HG03108 (cell line): Measurements from ENCODE around the gene TMEM171.

Experiments
- ATAC-seq: cut with Tn5 transposase; IDR thresholded peaks from one replicate; pipeline ENCODE4 v1.9.1; 2021; ENCODE audit warnings: moderate library complexity; ENCODE audit not compliant: unreplicated experiment

TMEM171 gene, protein sequence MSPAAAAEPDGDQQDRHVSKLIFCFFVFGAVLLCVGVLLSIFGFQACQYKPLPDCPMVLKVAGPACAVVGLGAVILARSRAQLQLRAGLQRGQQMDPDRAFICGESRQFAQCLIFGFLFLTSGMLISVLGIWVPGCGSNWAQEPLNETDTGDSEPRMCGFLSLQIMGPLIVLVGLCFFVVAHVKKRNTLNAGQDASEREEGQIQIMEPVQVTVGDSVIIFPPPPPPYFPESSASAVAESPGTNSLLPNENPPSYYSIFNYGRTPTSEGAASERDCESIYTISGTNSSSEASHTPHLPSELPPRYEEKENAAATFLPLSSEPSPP

DNA sequence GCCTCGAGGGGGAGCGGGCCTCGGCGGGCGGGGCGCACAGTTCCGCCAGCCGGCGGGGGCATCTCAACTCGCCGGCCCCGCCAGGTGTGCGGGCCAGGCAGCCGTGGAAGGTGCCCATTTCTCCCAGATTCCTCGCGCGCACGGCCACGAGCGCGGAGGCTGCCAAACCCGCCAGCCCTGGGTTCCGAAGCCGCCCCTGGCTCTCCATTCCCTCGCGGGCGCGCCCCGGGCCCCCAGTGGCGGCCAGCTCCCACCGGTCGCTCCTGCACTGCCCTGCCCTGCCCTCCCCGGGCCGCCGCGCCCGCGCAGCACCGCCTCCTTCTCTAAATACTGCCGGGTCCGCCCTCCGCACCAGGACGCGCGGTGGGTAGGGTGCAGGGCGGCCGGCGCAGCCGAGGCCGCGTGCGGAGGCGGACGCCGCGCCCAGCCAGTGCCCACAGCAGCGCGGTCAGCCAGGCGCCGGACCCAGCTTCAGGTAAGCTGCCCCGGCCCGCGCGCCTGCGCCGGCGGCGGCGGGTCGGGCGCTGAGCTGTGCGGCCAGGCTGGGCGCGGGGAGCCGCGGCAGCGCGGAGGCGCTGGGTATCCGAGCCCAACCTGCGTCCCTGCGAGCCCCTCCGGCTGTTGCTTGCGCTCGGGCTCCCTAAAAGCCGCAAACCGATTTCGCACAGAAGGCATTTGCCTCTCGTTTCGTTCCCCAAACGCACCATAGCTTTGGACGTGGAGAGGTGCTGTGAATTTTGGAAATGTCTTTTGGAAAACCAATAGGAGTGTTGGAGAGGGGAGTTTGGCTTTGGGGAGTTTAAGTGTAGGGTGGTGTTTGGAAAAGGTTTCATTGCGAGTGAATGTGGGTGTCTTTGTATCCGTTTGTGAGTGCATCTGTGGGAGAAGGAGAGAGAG lies at the start of gene TMEM171:
TSS of gene TMEM171 (plus strand) at position 354 of the 897 bp plus-strand sequence. CDS start 2,799 bp downstream, outside the sequence.
- no peak for ATAC-seq

DNA sequence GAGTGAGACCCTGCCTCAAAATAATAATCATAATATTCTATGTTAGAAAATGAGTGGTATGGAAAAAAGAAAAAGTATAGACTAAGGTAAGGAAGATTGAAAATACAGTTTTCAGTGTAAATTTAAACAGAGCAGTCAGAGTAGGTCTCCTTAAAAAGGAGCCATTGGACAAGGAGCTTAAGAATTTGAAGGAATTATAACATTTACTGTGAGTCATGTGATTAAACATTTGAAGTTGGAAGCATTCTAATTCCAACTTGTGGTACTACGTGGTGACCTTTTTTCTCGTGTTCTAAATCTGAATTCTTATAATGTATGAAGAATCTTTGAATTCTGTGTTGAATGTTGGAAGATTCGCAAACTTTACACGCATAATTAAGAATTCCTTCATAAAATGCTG lies 39.3 kb upstream of the TMEM171 start:
- ATAC-seq = no peak

DNA sequence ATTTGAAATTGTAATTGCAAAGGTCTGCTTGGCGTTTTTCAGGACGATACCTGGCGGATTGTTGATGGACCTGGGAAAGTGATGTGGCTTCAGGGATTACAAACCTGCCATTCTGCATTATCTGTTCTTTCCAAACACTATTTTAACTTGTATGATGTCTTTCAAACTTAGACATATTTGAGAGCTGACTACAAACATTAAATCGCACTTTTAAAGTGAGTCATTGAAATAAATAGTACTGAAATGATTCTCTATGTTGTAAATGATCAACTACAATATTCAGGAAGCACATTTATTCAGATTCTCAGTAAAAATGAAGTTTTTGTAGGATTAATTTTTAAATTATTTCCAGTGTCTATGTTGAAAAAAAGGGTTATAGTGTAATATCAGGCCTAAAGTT lies 32.3 kb upstream of the TMEM171 start:
- ATAC-seq = no peak

DNA sequence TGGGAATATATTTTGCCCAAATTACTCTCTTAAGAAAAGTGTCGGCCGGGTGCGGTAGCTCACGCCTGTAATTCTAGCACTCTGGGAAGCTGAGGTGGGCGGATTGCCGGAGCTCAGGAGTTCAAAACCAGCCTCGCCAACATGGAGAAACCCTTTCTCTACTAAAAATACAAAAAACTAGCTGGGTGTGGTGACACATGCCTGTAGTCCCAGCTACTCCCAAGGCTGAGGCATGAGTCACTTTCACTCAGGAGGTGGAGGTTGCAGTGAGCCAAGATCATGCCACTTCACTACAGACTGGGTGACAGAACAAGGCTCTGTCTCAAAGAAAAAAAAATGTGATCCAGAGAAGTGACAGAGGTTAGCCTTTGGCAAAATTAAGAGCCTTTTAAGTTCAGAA lies 26.4 kb upstream of the TMEM171 start:
- no peak for ATAC-seq

DNA sequence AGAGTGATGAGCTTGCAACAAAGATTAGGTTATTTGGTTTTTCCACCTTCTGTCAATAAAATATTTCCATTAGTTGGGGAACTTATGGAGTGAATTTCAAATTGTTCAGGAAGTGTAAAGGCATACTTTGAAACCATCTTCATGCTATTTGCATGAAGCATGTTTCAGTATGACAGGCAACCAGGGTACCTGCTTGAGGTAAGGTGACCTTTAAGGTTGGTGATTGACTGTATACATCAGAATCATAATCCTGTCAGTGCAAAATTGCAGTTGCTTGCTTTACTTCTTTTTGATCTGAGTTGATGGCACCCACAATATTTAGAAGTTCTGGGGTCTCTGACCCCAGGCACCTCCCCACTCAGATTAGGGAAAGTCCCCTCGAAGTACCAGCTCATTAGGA lies 26.0 kb upstream of the TMEM171 start:
- ATAC-seq = no peak

DNA sequence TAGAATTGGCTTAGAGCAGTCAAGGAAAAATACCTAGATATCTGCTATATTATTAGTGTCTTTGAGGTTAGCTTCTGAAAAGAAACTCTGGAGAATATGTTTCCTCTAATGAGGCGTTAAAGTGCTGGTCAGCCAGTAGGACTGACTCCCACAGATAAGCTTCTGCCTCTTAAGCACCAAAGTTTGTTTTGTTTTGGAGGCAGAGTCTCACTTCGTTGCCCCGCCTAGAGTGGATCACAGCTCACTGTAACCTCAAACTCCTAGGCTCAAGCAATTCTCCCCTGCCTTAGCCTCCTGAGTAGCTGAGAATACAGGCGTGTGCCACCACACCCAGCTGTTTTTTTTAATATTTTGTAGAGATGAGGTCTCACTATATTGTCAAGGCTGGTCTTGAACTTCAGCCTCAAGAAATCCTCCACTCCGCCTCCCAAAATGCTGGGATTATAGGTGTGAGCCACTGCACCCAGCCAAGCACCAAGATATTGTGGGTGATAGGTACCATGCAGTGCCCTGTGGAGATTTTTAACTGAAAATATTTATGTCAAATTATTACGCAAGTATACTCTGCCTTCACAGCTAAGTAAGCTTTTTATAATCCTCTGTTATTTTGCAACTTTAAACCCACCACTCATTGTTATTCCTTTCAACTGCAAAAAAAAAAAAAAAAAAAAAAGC lies 24.7 kb upstream of the TMEM171 start:
- no peak for ATAC-seq

DNA sequence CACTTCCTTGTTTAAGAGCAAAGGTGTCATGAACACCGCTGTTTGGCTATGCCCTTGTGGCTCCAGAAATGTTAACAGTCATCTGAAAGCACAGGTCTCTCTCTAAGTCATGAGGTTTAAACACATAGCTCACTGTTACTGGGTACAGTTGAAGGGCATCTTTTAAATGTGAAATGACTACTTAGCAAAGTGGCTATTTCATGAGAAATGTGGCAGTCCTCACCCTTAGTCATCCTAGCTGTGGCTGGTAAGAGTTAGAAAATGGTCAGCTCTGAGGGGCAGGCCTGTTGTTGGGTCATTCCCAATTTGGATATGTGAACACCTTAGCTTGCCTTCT lies 24.2 kb upstream of the TMEM171 start:
- no peak for ATAC-seq

DNA sequence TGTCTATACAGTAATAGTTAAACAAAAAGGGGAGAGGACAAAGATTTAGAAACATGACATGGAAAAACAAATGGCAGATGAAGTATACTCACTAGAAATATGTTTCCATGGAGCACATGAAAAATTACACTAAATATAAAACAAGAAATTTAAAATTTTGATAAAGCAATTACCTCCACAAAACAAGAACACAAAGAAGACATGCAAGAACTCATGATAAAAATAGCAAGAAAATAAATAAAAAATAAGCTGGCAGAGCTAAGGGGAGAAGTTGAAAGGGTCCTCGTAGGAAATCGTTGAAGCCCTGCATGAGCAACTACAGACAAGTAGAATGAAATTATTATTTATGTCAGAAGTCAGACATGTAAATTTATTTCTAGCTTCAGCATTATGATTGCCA lies 22.6 kb upstream of the TMEM171 start:
- ATAC-seq = no peak

DNA sequence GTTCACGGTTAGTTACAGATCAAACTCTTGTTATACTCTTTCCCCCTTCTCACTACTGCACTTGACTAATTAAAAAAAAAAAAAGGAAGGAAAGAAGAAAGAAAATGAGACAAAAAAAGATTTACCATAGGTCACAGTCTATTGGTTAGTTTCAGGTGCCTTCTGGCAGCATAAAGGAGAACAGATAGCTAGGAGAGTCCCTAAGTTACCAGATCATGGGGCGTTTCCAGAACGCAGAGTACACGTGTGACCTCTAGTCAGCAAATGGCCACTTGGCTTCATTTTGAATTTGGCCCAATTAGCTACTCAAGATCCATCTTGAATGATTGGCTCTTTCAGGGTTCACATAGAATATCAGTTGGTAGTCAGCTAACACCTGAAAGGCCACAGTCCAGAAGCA lies 20.3 kb upstream of the TMEM171 start:
- ATAC-seq = no peak

DNA sequence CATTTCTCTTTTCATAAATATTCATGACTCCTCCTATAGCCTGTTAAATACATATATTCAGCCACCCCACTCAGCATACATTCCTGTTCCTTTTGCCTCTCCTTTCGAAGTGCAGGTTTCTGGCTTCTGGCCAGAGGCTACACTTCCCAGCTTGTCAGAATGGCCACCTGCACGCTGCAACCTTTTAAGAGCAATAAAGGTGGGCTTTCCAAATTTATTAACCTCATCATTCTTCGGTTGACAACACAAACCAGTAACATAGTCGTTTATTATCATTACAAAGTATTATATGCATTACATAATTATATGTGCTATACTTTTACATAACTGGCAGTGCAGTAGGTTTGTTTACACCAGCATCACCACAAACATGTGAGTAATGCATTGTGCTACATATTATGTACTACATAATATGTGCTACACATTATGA lies 16.5 kb upstream of the TMEM171 start:
- ATAC-seq = no peak

DNA sequence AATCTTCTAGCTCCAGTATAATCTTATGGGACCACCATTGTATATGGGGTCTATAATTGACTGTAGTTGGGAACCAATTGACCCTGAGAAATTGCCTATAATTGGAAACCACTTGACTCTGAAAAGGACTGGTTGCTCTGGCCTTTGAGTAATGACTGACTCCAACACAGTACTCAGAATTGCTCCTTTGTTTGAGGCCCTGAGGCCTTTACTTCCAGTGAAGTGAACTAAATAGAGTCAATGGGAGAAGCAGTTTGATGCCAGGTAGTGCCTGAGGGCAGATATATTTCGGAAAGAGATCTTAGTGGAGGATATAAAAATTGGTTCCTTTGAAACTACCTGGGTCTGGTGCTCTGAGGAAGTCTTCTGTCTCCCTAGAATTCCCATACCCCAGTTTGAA lies 16.0 kb upstream of the TMEM171 start:
- no peak for ATAC-seq

DNA sequence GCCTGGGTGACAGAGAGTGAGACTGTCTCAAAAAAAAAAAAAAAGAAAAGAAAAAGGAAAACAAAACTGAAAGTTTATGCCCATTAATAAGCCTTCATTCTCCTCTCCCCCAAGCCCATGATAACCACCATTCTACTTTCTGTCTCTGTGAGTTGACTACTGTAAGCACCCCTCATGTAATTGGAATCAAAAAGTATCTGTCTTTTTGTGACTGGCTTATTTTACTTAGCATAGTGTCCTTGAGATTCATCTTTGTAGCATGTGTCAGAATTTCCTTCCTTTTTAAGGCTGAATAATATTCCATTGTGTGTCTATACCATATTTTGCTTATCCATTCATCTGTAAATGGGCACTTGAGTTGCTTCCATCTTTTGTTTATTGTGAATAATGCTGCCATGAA lies 14.0 kb upstream of the TMEM171 start:
- no peak for ATAC-seq

DNA sequence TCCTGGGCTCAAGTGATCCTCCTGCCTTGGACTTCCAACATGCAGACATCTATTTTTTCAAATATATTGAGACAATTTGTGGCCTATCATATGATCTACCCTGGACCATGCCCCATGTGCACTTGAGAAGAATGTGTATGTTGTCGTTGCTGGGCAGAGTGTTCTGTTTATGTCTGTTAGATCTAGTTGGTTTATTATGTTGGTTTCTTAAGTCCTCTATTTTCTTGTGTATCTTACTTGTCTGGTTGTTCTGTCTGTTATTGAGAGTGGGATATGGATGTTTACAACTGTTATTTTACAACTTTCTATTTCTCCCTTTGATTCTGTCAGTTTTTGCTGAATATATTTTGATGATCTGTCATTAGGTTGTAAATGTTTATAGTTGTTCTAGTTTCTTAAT lies 10.2 kb upstream of the TMEM171 start:
- ATAC-seq = no peak

DNA sequence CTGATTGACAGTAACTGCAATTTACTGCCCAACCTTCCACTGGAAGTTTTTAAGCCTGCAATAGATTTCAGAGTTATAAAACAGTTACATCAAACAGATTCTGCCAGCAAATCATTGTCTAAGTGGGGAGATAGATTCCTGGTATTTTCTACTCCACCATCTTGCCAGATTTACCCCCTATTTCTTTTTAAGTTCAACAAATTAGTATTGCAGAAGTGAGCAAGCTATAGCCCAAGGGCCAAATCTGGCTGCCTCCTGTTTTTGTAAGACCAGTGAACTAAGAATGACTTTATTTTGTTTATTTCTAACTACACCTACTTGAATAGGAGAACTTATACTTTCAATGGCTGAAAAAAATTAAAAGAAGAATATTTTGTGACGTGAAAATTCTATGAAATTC lies 8.8 kb upstream of the TMEM171 start:
- ATAC-seq = no peak

DNA sequence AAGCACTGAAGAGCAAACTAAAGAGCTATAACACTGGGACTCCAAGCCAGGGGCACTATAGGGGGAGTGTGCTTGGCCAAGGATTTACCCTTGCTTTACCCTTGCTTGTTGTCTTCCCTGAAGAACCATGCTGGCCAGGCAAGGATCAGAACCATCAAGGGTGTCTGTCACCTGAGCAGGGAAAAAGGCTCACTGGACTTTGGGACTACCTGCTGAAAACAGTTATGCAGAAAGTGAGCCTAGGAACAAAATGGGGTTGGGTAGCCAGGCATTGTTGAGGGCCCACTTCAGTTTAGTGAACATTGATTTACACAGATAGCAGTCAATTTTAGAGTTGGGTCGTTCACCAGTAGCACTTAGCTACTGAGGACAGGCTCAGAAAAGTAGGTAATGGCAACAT lies 8.0 kb upstream of the TMEM171 start:
- no peak for ATAC-seq

DNA sequence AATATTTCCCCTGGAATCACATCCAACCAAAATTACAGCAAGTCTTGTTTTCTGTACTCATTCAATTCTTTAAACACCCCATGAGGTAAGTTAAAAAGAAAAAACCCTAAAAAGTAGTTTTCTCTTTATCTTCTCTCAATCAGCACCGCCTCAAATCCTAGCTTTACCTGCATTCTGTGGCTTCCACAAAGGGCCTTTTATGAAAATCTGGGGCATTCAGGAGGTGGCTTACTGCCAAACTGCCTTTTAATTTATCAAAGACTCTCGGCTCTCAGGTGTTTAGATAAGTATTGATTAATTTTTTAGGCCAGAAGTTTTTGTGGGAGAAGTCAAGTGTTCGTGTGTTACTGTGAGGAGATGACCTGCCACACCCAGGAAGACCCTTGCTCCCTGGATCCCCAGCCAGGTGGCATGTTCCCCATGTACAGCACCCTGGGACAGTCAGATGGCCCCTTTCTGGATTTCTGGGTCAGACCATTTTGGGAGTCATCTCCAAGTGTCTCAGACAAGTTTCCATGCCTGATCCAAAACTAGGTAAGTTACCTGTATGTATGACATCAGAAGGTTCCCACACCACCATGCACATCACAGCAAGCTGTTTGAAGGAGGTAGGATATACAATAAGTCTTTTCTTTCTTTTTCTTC lies 6.2 kb upstream of the TMEM171 start:
- no peak for ATAC-seq

DNA sequence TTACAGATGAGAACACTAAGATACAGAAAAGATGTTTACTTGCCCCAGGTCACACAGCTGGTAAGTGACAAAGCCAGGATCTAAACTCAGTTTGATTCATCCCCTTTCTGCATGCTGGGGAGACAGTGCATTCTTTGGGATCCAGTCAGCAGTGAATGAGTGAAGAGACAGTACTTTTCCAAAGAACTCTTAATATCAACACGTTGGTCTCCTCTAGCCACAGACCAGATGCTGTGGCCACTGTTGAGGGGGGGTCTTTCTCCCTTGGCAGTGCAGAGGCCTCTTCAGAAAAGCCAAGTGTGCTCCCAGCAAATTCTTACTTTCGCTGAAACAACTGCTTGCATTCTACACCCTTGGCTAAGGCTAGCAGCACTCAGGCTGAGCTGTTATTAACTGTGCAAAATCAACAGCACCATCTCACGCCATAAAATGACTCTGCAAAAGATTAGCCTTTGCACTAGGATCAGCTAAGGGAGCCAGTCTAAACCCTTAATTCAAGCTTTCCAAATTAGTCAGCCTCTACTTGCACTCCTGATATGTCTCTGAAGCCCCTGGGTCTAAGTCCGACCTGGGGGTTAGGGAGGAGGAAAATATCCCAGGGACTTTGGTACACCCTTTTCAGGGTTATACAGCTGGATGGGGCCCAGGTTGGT lies 4.8 kb upstream of the TMEM171 start:
- ATAC-seq = no peak

DNA sequence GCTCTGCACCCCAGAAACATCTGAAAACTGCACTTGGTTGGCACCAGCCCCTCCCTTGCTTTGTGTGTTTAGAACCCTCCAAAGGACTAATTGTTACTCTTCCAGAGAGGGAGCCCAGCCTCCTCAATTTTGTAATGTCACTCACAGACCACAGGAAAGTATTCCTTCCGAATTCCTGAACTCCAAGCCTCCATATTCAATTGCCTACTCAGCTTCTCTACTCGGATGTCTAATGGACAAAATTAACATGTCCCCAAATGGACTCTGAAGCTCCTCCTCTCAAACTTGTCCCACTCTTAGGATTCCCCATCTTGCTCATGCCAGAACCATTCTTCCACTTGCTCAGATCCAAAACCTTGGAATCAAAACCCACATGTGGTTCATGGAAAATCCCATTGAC lies 3.9 kb upstream of the TMEM171 start:
- no peak for ATAC-seq

DNA sequence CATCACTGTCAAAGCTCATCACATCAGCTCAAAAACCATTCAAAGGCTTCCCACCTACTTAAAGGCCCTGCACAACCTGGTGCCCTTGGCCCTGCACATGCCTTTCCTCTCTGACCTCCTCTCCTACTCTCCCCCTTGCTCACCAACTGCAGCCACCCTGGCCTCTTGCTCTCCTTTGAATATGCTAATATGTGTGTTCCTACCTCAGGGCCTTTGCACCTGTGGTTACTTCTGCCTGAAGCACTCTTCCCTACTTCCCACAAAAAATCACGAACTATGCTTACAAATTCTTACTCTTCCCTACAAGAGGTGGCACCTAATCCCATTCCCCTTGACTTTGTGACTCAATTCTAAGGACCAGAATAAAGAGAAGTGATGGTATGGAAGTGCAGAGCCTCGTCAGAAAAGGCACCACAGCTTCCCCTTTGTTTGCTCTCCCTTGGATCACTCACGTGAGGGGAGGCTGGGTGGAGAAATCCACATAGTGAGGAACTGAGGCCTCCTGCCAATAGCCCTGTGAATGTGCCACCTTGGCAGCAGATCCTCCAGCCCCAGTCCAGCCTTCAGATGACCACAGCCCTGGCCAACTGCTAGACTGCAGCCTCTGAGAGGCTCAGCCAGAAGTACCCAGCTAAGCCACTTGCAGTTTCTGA lies 3.2 kb upstream of the TMEM171 start:
- no peak for ATAC-seq

DNA sequence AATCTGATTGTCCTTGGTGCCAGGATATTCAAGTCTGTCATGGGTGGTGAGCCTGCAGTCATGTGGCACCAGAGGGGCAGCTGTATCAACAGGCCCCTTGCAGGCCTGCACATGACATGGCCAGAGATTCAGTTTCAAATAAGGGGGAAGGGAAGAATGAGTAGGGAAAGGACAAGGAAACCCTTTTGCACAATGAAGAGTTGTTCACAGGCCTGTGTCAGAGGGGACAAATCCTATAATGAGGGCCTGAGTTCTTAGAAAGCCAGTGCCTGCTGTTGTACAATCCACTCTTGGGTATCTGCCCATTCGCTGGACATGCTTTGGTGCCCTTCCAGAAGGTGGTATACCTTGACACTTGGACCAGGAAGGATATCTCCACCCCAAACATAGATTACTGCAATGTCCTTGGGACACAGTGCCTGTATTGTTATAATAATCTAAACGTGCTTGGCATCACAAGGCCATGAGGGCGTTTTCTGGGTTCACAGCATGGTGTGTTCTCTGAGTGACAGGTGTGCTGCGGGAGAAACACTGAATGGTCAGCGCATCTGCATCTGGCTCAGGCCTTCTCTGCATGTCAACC lies 1.9 kb upstream of the TMEM171 start:
- ATAC-seq = no peak
